Activated CD4-positive, CD25-positive, alpha-beta regulatory T cell treated with anti-CD3 and anti-CD28 coated beads, Interleukin-2, amount 50 U/mL, for 16 hours (primary cell): ENCODE measurements around the gene CDK12.
"Not testable (repeated sequence)": the region's sequence is repeated elsewhere in the genome, so short reads cannot be mapped to it uniquely, and the experiment has no call there.

Experiments
- DNase-seq: peaks from one replicate; pipeline ENCODE4 v3.0.0-alpha.2; 2020; ENCODE audit warnings: low read depth, low spot score

Gene CDK12

DNA sequence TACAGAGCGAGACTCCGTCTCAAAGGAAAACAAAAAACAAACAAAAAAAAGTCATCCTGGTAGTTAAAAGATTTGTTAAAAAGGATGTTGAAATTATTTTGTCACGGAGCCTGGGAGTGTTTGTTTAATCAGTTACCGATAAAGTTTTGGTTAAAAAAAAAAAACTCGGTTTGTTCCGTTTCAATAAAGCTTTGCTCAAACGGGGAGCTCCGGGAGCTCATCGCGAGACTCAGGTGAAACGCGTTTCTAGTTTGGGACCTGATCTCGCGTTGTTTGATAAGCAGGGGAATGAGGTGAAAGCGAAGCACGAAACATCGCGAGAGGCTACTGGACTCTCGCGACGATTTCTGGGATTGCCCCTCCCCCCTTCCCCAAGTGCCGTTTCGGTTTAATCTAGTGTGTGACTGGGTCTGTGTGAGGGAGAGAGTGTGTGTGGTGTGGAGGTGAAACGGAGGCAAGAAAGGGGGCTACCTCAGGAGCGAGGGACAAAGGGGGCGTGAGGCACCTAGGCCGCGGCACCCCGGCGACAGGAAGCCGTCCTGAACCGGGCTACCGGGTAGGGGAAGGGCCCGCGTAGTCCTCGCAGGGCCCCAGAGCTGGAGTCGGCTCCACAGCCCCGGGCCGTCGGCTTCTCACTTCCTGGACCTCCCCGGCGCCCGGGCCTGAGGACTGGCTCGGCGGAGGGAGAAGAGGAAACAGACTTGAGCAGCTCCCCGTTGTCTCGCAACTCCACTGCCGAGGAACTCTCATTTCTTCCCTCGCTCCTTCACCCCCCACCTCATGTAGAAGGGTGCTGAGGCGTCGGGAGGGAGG, at the start of gene CDK12:
TSS of gene CDK12 (plus strand) at position 374 of the 813 bp plus-strand sequence. CDS start 586 bp downstream, outside the sequence.
- peak; percentile 93 for DNase-seq

DNA sequence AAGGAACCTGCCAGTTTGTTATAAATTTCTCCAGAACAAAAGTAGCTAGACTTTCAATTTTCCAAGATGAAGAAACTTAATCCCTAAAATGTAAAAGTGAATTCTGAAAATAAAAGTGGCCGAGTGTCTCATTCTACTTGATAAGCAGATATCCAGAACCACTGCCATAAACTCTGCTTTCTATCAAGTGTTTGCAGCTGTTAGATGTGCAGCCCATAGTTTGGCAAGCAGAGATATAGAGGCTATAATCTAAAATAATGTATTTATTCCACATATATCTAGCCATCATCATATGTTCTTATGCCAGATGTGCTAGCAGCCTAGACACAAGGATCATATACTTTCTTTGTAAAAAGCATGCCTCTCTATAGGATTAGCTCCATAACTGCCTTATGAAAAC, 45.1 kb upstream of the CDK12 start:
- DNase-seq = no peak

DNA sequence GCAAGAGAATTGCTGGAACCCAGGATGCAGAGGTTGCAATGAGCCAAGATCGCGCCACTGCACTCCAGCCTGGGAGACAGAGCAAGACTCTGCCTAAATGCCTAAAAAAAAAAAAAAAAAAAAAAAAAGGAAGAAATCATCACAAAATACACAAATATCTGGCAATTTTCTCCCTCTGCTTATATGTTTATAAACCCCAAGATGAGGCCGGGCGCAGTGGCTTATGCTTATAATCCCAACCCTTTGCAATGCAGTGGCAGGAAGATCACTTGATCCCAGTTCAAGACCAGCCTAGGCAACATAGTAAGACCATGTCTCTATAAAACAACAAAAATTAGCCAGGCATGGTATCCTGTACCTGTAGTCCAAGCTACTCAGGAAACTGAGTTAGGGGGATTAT, 31.7 kb upstream of the CDK12 start:
- DNase-seq = no peak

DNA sequence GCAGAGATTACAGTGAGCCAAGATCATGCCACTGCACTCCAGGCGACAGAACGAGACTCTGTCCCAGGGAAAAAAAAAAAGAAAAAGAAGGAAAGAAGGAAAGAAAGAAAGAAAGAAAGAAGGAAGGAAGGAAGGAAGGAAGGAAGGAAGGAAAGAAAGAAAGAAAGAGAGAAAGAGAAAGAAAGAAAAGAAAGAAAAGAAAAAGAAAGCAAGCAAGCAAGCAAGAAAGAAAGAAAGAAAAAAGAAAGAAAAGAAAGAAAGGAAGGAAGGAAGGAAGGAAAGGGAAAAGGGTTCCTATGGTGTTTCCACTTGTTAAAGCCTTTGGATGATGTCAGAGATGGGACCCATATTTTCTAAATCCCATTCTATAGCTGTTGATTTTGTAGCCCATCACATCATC, 21.4 kb upstream of the CDK12 start:
- DNase-seq = not testable (repeated sequence)

DNA sequence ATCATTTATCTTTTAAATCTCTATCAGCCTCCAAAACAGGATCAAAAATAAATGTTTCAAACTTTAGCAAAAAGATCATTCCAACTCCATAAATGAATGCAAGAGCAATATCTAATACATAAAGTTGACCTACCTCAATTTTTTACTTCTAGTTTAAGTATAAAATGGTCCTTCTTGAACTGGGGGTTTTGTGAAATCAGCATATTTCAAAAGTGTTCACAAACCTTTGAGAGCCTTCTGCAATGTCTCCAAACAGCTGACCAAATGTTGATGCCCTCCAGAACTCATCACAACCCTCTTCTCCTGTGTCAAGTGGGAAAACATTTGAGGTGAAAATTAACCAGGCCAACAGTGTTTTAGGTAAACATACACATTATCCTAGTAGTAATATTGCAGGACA, 18.0 kb upstream of the CDK12 start:
- DNase-seq = no peak

DNA sequence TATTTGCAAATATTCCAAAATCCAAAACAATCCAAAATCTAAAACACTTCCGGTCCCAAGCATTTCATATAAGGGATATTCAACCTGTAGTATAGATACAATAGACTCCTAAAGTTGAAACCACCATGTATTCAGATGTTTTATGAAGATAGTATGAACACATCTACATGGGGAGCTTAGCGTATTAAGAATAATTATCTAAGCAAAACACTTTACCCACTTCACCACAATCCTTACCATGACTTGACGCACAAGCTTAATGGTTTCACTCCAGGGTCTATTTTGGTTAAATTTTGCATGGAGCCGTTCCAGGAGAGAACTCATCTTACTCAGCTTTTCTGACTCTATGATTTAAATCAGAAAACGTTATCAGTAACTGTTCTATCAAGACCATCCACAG, 13.7 kb upstream of the CDK12 start:
- no peak for DNase-seq

DNA sequence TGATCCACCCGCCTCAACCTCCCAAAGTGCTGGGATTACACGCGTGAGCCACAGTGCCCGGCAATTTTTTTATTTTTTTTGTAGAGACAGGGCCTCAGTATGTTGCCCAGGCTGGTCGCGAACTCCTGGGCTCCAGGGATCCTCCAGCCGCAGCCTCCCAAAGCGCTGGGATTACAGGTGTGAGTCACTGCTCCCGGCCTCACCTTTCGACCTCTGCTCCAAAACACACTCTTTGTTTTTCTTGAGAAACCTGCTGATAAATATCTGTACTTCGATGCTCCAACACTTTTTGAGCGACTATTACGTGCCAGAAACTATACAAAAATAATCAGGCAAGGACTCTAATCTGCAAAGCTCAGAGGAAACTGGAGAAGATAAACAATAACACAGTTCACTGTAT, 11.2 kb upstream of the CDK12 start:
- DNase-seq = no peak

DNA sequence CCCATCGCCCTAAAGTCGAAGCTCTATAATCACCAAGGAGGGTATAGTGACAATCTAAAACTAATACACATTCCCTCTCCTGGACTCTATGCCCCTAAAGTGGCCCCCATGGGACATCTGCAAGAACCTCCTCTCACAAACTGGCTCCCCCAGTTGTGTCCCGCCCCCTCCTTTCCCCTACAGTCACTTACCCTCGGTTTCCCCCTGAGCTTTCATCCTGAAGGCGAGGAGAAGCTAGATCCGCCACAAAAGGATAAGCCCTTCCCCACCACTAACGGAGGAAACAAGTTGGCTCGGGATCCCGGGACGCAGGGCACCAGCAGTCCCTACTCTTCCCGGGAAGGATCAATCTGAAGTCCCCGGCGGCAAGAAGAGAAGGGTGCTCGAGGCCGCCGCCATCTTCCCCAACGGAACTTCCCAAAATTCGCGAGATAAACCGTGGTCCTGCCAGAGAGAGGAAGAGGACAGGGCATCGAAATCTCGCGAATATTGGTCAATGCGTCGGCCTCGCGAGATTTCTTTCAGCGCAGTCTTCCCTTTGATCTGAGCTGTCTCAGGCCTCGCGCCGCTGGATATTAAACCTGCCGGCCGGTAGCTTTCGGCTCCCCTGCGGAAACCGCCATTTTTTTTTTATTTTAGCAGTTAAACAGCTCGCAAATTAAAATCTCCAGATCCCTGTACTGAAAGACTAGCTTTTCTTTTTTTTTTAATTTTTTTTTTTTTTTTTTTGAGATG, 10.3 kb upstream of the CDK12 start, which contains the start of gene MED1:
TSS of gene MED1 (minus strand) at position 417 of the 735 bp plus-strand sequence. CDS start at position 216, 201 bp downstream.
- DNase-seq = peak; percentile 75

DNA sequence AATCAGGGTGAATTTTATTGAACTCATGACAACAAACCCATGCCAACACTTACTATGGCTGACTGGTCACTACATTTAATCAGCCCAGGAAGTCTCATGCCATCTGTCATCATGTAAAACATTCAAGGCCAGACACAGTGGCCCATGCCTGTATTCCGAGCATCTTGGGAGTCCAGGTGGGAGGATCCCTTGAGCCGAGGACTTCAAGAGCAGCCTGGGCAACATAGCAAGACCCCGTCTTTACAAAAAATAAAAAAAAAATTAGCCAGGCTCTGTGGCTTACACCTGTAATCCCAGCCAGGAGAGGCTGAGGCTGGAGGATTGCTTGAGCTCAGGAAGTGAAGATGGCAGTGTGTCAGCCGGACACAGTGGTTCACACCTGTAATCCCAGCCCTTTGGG, 5.4 kb upstream of the CDK12 start:
- DNase-seq = no peak

DNA sequence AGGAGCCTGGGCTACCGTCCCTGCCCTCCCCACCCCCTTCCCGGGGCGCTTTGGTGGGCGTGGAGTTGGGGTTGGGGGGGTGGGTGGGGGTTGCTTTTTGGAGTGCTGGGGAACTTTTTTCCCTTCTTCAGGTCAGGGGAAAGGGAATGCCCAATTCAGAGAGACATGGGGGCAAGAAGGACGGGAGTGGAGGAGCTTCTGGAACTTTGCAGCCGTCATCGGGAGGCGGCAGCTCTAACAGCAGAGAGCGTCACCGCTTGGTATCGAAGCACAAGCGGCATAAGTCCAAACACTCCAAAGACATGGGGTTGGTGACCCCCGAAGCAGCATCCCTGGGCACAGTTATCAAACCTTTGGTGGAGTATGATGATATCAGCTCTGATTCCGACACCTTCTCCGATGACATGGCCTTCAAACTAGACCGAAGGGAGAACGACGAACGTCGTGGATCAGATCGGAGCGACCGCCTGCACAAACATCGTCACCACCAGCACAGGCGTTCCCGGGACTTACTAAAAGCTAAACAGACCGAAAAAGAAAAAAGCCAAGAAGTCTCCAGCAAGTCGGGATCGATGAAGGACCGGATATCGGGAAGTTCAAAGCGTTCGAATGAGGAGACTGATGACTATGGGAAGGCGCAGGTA, 762 bp downstream of the CDK12 start:
- peak; percentile 44 for DNase-seq

DNA sequence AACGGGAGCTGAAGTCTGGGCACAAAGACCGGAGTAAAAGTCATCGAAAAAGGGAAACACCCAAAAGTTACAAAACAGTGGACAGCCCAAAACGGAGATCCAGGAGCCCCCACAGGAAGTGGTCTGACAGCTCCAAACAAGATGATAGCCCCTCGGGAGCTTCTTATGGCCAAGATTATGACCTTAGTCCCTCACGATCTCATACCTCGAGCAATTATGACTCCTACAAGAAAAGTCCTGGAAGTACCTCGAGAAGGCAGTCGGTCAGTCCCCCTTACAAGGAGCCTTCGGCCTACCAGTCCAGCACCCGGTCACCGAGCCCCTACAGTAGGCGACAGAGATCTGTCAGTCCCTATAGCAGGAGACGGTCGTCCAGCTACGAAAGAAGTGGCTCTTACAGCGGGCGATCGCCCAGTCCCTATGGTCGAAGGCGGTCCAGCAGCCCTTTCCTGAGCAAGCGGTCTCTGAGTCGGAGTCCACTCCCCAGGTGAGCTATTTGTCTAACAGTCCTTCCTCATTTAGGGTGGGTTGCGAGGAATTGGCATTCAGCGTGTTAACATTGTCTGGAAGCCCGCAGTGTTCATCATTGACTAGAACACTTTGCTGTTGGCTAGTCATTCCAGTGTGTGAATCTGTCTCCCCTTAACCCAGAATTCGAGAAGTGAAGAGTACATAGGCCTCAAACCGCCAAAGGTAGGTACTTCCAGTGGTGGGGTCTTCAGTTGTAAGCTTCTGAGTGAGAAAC, 1.5 kb downstream of the CDK12 start:
- DNase-seq = no peak

DNA sequence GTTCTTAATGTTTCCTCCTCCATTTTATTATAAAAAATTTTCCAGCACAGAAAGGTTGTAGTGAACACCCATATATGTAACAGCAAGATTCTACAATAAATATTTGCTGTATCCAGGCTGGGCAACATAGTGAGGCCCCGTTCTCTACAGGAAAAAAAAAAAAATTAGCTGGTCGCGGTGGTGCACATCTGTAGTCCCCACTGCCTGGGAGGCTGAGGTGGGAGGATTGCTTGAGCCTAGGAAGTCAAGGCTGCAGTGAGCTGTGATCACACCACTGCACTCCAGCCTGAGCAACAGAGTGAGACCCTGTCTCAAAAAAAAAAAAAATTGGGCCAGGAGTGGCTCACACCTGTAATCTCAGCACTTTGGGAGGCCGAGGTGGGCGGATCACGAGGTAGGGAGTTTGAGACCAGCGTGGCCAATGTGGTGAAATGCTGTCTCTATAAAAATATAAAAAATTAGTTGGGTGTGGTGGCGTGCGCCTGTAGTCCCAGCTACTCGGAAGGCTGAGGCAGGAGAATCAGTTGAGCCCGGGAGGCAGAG, 3.4 kb downstream of the CDK12 start:
- DNase-seq = not testable (repeated sequence)

DNA sequence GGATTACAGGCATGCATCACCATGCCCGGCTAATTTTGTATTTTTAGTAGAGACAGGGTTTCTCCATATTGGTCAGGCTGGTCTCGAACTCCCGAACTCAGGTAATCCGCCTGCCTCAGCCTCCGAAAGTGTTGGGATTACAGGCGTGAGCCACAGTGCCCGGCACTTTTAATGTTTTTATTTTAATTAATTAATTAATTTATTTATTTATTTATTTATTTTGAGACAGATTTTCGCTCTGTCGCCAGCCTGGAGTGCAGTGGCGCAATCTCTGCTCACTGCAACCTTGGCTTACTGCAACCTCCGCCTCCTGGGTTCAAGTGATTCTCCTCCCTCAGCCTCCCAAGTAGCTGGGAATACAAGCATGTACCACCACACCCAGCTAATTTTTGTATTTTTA, 7.3 kb downstream of the CDK12 start:
- DNase-seq = not testable (repeated sequence)

DNA sequence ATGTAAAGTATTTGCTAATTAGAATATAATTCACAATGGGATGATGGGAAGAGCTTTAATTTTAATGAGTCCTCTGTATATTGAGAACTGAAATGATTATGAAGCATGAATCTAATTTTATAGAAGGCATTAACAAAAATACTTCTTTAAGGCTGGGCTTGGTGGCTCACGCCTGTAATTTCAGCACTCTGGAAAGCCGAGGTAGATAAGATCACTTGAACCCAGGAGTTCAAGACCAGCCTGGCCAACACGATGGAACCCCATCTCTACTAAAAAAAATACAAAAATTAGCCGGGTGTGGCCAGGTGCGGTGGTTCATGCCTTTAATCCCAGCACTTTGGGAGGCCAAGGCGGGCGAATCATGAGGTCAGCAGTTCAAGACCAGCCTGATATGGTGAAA, 12.0 kb downstream of the CDK12 start:
- no peak for DNase-seq

DNA sequence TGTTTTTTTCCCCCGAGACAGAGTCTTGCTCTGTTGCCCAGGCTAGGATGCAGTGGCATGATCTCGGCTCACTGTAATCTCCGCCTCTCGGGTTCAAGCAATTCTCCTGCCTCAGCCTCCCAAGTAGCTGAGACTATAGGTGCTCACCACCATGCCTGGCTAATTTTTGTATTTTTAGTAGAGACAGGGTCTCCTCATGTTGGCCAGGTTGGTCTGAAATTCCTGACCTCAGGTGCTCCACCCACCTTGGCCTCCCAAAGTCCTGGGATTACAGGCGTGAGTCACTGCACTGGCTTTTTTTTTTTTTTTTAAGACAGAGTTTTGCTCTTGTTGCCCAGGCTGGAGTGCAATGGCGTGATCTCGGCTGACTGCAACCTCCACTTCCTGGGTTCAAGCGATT, 18.3 kb downstream of the CDK12 start:
- DNase-seq = not testable (repeated sequence)

DNA sequence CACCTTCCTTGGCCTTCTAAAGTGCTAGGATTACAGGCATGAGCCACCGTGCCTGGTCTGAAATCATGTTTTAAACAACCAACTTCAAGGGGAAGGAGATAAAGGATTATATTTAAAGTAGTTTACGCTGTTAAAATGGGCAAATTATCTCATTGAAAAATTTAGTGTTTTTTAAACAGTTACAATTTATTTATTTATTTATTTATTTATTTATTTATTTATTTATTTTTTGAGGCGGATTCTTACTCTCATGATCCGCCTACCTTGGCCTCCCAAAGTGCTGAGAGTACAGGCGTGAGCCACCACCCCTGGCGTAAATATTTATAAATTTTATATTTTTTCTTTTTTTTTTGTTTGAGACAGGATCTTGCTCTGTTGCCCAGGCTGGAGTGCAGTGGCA, 22.2 kb downstream of the CDK12 start:
- no peak for DNase-seq

DNA sequence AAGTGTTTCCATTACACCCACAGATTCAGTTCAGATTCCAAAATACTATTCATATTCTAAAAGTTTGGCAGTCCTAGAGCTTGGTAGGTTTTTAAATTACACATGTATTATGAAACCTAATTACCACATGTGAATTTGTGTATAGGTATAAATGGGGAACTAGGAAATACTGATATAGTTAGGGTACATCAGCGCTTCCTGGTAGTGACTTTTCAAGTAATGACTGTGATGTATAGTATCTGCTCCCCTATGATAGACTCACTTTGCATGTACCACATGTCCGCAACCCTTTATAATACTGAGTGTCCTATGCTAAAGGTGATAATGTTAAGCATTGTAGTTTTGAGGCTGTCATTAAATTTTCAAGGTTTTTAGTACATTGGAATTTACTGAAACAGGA, 22.9 kb downstream of the CDK12 start:
- no peak for DNase-seq

DNA sequence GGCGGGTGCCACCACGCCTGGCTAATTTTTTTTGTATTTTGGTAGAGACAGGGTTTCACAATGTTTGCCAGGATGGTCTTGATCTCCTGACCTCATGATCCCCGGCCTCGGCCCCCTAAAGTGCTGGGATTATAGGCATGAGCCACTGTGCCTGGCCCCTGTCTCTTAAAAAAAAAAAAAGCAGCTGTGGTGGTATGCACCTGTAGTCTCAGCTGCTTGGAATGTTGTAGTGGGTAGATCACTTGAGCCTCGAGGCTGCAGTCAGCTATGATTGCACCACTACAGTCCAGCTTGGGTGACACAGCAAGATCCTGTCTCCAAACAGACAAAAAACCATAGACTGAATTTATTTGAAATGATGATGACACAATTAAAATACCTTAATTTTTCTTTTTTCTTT, 24.3 kb downstream of the CDK12 start:
- no peak for DNase-seq

DNA sequence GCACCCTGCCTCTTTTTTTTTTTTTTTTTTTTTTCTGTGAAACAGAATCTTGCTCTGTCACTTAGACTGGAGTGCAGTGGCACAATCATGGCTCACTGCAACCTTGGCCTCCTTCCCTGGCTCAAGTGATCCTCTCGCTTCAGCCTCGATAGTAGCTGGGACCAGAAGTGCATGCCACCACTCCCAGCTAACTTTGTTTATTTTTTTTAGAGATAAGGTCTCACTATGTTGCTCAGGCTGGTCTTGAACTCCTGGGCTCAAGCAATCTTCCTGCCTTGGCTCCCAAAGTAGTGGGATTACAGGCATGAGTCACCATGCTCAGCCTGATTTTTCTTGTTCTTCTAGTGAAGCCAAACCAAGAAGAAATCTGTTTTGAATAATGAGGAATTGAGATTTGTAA, 25.0 kb downstream of the CDK12 start:
- DNase-seq = no peak

DNA sequence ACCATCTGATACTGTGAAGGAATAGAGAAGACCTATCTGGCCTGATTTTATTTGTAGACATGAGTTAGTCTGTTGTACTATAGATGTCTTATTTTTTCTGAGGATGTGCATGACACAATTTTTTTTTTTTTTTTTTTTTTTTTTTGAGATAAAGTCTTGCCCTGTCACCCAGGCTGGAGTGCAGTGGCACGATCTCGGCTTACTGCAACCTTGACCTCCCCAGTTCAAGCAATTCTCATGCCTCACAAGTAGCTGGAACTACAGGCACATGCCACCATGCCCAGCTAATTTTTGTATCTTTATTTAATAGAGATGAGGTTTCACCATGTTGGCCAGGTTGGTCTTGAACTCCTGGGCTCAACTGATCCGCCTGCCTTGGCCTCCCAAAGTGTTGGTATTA, 26.2 kb downstream of the CDK12 start:
- DNase-seq = not testable (repeated sequence)

DNA sequence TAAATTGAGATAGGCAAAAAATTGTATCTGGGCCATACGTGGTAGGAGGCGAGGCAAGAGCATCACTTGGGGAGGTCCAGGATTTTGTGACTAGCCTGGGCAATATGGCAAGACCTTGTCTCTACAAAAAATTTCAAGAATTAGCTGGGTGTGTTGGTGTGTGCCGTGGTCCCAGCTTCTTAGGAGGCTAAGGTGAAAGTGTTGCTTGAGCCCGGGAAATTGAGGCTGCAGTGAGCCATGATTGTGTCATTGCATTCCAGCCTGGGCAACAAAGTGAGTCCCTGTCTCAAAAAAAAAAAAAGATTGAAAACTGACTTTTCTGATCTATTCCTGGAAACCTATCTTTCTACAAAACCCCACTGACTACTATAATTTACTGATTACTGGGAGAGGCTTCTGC, 26.7 kb downstream of the CDK12 start:
- no peak for DNase-seq
